Measurements from ENCODE around the gene ELMO1.

The ELMO1 gene

GRCh38 chr7:36906956-36907635 lies 541.6 kb downstream of the ELMO1 start:
- DNase-seq (ENCODE audit: low read depth): no peak

DNA sequence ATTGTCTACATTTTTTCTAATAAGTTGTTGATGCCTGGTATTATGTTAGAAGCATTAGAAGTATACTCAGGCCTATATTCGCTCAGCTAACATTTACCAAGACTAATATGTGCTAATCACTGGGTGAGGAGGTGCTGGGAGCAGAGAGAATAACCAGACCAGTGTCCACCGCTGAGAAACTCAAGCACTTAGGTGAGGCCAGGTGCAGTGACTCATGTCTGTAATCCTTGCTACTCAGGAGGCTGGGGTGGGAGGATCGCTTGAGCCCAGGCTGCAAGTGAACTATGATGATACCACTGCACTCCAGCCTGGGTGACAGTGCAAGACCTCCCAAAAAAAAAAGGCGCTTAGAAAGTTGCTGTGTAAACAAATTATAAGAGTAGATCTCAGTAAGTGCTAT lies 542.2 kb downstream of the ELMO1 start:
- no peak for DNase-seq (ENCODE audit: low read depth)

DNA sequence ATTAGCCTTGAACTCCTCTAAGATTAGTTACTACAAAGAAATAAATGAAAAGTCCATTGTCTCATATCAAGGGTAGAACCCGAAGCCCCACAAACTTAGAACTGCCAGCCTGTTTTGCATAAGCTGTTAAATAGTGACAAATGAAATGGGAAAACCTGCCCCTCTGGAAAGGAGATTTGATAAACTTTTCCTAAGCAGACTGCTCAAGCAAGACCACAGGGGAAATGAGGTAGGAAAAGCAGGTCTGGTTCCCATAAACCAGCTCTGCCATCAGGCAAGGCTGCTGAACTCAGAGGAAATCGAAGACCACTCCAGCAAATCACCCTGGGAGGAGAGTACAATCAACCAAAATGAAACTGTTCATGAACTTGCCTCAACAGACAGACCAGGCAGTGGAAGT lies 542.8 kb downstream of the ELMO1 start:
- DNase-seq (ENCODE audit: low read depth): no peak

GRCh38 chr7:36904802-36905201 lies 543.9 kb downstream of the ELMO1 start:
- no peak for DNase-seq (ENCODE audit: low read depth)

- DNase-seq (ENCODE audit: low read depth): no peak
Measured at GRCh38 chr7:36904101-36904500, 544.6 kb downstream of the ELMO1 start.

- no peak for DNase-seq (ENCODE audit: low read depth)
Measured at GRCh38 chr7:36900988-36901710, 547.5 kb downstream of the ELMO1 start.

GRCh38 chr7:36898186-36898585 lies 550.5 kb downstream of the ELMO1 start:
- DNase-seq (ENCODE audit: low read depth): no peak

DNA sequence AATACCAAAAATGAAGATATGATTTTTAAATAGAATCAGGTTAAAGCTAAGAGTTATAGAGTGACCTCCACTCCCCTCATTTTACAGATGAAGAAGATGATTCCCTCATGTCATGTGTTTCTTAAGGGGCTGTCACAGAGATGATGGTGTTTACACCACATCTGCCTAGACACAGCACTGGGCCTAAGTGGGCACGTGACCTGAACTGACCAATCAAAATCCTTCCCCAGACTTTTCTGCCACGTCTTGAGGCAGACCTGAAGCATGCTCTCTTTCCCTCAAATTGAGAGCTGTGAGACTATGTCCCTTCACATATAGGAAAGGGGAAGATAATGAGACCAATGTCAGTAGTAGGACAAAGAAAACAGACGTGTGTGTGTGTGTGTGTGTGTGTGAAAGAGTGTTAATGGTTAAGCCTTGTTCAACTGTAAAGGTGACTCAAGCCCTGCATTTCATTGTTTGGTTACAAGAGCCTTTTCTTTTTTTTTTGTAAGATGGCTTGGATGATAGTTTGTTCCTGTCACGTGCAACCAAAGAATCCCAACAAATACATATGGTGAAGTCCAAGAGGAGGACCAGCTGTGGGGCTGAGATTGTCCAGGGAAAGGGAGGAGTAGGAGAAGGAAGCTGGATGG lies 551.6 kb downstream of the ELMO1 start:
- DNase-seq (ENCODE audit: low read depth): no peak

DNA sequence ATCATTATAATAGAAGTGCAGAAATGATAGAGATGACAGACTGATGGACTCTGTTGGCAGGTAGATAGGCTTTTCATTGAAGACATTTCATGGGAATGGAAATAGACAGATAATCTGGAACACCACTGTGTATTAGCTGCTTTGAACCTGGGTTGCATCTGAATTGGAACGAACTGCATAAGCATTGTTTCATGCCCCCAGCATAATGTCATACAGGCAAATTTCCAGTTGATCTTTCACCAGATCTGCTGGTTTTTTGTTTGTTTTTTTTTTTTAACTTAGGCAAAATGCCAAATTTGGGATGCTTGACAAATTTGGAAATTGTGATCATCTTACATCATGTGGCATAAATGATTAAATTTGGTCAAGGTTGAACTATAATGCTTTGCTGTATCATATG lies 552.2 kb downstream of the ELMO1 start:
- no peak for DNase-seq (ENCODE audit: low read depth)

DNA sequence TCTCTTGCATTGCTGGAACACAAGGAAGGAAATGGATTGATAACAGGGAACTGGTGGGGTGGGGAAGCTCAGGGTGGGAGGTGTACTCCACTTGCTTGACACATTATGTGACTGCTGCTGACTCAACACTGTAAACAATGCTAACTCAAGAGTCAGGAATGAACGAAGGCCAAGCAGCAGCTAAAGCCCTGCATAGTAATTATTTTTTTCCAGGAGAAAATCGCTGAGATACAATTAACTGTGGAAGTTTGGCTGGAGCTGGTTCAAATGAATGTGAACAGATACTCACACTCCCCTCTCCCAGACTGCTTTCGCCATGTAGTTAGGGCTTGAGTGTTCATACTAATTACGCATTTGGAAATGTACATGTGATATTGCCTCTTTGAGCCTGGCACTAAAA lies 553.5 kb downstream of the ELMO1 start:
- peak; percentile 19 for DNase-seq (ENCODE audit: low read depth)

DNA sequence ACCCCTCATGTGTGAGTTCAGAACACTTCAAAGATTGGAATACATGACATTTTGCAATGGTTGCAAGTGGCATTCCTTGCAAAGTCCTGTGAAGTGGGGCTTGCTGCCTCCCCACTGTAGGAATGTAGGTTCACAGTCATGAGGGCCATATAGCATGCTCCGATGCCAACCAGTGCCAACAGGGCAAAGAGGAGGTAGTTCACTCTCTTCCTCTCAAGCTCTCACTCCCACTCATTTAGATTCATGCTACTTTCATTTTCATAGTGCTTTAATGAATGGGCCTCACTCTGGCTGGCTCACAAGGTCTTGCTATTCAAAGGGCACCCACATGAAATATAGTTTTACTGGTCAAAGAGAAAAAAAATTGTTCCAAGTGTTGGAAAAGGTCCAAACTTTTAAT lies 554.5 kb downstream of the ELMO1 start:
- DNase-seq (ENCODE audit: low read depth): no peak

GRCh38 chr7:36889182-36889581 lies 559.5 kb downstream of the ELMO1 start:
- no peak for DNase-seq (ENCODE audit: low read depth)

DNA sequence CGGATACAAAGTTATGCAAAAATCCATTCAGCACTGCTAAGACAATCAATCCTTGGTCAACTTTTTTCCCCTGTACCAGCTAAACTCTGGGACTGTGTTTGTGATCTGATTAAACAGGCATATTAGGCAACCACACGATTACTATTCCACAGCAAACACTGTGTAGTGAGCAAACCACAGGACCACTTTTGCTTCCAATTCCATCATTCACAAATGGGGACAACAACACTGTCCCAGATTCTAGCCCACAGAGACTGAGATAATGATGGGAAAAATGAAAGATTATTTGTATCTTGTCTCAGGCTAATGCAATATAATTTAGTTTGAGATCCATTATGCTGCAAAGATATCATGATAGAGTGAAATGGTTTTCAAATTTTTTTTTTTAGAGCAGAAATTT lies 560.7 kb downstream of the ELMO1 start:
- no peak for DNase-seq (ENCODE audit: low read depth)

DNA sequence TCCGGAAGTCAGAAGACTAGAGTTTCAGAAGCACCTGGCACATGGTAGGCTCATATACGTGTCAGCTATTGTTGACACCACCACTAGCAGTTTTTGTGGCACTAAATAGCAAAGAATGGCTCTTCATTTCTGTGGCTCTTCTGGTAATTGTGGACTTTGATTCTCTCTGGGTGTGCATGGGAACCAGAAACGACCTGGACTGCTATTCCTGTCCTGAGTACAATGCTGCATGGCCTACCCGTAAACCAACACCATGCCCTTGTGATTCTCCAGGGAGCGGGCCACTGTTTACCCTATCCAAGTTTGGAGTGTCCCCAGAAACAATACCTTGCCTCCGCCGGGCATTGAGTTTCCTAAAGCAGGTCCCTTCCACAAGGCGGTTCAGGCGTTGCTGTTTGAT lies 561.4 kb downstream of the ELMO1 start:
- no peak for DNase-seq (ENCODE audit: low read depth)

DNA sequence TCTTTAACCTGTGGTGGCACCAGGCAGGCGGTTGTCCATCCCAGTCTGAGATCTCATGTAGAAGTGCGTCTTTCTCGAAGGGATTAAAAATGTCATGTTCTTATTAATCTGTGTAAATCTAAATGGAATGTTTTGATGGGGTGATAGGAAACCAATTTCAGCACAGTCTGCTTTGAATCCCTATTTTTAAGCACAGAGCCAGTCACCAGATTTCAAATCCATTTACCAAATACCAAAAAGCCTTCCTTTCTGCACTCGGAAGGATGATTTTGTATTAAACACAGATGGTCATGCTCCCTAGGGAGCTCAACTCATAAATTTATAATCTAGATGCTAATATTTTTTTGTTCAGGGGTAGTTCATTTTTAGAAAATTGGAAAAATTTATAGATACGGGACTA lies 563.8 kb downstream of the ELMO1 start:
- DNase-seq (ENCODE audit: low read depth): no peak

DNA sequence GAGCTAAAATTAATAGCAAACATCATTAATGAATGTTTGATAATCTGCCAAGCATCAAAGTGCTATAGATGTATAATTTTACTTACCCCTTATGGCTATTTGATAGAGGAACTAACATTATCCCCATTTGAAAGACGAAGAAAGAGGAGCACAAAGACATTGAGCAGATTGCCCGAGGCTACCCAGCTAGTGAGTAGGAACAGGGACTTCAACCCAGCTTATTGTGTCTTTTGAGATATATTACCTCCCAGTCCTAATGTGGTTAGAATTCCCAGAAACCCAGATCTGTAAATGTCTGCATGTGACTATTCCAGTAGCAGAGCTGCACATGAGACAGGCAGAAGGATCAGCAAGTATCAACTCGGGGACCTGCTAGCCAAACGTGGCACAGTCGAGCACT lies 564.3 kb downstream of the ELMO1 start:
- no peak for DNase-seq (ENCODE audit: low read depth)

GRCh38 chr7:36881233-36881874 lies 567.3 kb downstream of the ELMO1 start:
- DNase-seq (ENCODE audit: low read depth): no peak

DNA sequence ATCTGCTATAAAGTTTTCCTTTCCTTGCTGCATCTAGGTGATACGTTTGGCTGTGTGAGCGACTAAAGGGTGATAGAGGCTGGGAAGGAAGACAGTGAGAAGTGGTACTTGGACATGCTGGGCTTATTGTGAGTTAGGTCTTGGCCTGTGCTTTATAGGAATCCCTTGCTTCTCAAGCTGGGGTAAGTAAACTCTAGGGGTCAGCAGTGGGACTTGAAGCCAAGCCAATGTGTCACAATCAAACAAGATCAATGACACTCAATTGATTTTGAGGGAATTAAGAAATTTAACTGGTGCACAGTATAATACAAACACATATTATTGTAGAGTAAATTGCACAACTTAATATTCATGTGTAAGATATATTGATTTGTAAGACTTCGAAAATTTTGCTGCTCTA lies 568.6 kb downstream of the ELMO1 start:
- no peak for DNase-seq (ENCODE audit: low read depth)

GRCh38 chr7:36879021-36879420 lies 569.6 kb downstream of the ELMO1 start:
- no peak for DNase-seq (ENCODE audit: low read depth)

GRCh38 chr7:36878288-36878687 lies 570.4 kb downstream of the ELMO1 start:
- no peak for DNase-seq (ENCODE audit: low read depth)

- no peak for DNase-seq (ENCODE audit: low read depth)
Measured at GRCh38 chr7:36875794-36876193, 572.9 kb downstream of the ELMO1 start.

GRCh38 chr7:36874041-36874440 lies 574.6 kb downstream of the ELMO1 start:
- DNase-seq (ENCODE audit: low read depth): no peak

GRCh38 chr7:36871863-36872262 lies 576.8 kb downstream of the ELMO1 start:
- no peak for DNase-seq (ENCODE audit: low read depth)

Measured in HS-5 (cell line).